Cerebellar nuclear complex (tissue), 1 donor: ENCODE measurements around the gene IL1R1.
"Not testable (repeated sequence)": the region's sequence is repeated elsewhere in the genome, so short reads cannot be mapped to it uniquely, and the experiment has no call there.

ENCODE experiments used
- DNase-seq, 2 experiments: peaks; one replicate each; lab custom pipeline; 2025; lab: John Stamatoyannopoulos, UW

IL1R1 gene

GRCh38 chr2:102110596-102111334 lies 31.8 kb upstream of the IL1R1 start:
- DNase-seq, result no peak

- DNase-seq, result no peak
Observed at GRCh38 chr2:102111823-102112222, 30.7 kb upstream of the IL1R1 start.

- DNase-seq, result no peak
Observed at GRCh38 chr2:102112271-102112670, 30.3 kb upstream of the IL1R1 start.

GRCh38 chr2:102112692-102113665 lies 29.6 kb upstream of the IL1R1 start:
- no peak for DNase-seq

- no peak for DNase-seq
Observed at GRCh38 chr2:102114290-102114721, 28.2 kb upstream of the IL1R1 start.

- no peak for DNase-seq
Observed at GRCh38 chr2:102114851-102115497, 27.6 kb upstream of the IL1R1 start.

- no peak for DNase-seq
Observed at GRCh38 chr2:102116630-102117471, 25.7 kb upstream of the IL1R1 start.

GRCh38 chr2:102117472-102117858 lies 25.1 kb upstream of the IL1R1 start:
- no peak for DNase-seq

GRCh38 chr2:102119255-102119654 lies 23.3 kb upstream of the IL1R1 start:
- no peak for DNase-seq

- no peak for DNase-seq
Observed at GRCh38 chr2:102120261-102120660, 22.3 kb upstream of the IL1R1 start.

GRCh38 chr2:102120701-102121159 lies 21.8 kb upstream of the IL1R1 start:
- no peak for DNase-seq

GRCh38 chr2:102122115-102122514 lies 20.4 kb upstream of the IL1R1 start:
- DNase-seq, result no peak

GRCh38 chr2:102122909-102123308 lies 19.6 kb upstream of the IL1R1 start:
- no peak for DNase-seq

GRCh38 chr2:102124421-102124820 lies 18.1 kb upstream of the IL1R1 start:
- not testable (repeated sequence) for DNase-seq

- no peak for DNase-seq
Observed at GRCh38 chr2:102126169-102126568, 16.4 kb upstream of the IL1R1 start.

GRCh38 chr2:102126660-102127059 lies 15.9 kb upstream of the IL1R1 start:
- no peak for DNase-seq

GRCh38 chr2:102129082-102129481 lies 13.5 kb upstream of the IL1R1 start:
- no peak for DNase-seq

- DNase-seq, result no peak
Observed at GRCh38 chr2:102129951-102130646, 12.4 kb upstream of the IL1R1 start.

- no peak for DNase-seq
Observed at GRCh38 chr2:102130647-102130991, 11.9 kb upstream of the IL1R1 start.

GRCh38 chr2:102131564-102131963 lies 11.0 kb upstream of the IL1R1 start:
- no peak for DNase-seq

- DNase-seq, result no peak
Observed at GRCh38 chr2:102137138-102137537, 5.4 kb upstream of the IL1R1 start.
